Measurements from ENCODE around the gene EPB41L4A.
"Not testable (repeated sequence)": the region's sequence is repeated elsewhere in the genome, so short reads cannot be mapped to it uniquely, and the experiment has no call there.

GRCh38 chr5:112443932-112444331, 24.9 kb upstream of the EPB41L4A start:
- TF ChIP-seq POLR2A (IDR thresholded peaks at IDR 0.05; ENCODE audit: low read length); GATA1 (IDR thresholded peaks at IDR 0.05; ENCODE audit: low read depth, low read length): not testable (repeated sequence)
